ENCODE data around the gene NUP85.

NUP85 gene

DNA sequence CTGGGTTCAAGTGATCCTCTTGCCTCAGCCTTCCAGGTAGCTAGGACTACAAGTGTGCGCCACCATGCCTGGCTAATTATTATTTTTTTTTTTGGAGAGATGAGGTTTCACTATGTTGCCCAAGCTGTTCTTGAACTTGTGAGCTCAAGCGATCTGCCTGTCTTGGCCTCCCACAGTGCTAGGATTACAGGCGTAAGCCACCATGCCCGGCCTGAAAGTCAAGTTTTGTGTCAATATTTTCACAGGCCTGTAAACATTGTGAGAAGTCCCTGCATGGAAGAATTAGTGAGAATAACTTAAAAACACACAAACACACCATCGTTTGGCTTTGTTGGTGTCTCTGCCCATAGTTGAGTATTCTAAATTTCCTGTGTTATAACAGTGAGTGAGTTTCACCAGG lies 22.2 kb downstream of the NUP85 start:
- no peak for TF ChIP-seq CTCF (IDR thresholded peaks at IDR 0.05; ENCODE audit: low read depth, low read length, missing control alignments)
- Histone ChIP-seq H3K4me3 (ENCODE audit: low read depth, low read length) (no peak overlapping the region), H3K36me3 (replicated peaks) (peaks cover 56% of the 10 kb centered on the region), H3K27ac (no peak overlapping the region), H3K27me3 (replicated peaks) (no peaks in the 10 kb centered on the region)
- no peak for DNase-seq
- in situ Hi-C loops (cut with HindIII; ENCODE audit: low pct_ligation_motif_present, low sequenced_read_pairs), result no loop called here

DNA sequence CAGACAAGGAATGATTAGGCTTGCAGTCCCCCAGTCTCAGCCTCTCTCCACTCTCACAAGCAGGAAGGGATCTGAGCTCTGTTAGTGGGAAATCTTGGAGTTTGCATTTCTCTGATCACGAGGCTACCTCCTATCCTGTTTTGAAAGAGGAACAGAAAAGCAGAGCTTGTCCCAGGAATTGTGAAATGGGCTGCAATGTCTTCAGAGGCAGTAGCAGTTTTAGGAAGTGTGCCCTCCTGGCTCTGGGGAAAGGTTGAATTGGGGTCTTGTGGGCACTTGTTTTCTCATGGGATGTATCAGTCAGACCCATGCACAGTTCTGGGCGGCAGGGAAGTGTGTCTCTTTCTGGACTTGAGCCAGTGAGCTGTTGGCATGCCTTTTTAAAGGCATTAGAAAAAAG lies 22.8 kb downstream of the NUP85 start:
- H3K27ac ChIP-seq, result no peak overlapping the region
- H3K27me3 ChIP-seq (replicated peaks), result no peaks in the 10 kb centered on the region
- no peak for DNase-seq
- TF ChIP-seq CTCF (IDR thresholded peaks at IDR 0.05; ENCODE audit: low read depth, low read length, missing control alignments), result no peak
- peaks cover 55% of the 10 kb centered on the region for H3K36me3 ChIP-seq (replicated peaks)
- no peak overlapping the region for H3K4me3 ChIP-seq (ENCODE audit: low read depth, low read length)
- in situ Hi-C loops (cut with HindIII; ENCODE audit: low pct_ligation_motif_present, low sequenced_read_pairs), result no loop called here

DNA sequence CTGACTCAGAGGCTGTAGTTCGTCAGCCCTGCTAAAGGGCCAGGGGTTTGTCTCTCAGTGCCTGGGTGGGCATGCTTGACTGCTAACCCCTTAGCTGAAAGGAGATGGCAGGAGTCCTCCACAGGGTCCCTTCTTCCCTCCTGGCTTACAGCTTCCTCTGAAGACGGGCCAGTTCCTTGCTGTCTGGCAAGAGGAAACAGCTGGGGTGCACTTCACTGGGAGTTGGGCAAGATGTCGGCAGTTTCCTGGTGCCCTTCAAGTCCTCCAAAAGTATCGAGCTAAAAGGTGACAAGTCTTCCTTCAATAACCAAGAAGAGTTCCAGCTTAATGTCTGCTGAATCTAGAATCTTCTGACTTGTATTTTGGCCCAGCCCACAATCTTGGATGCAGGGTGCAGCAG lies 23.4 kb downstream of the NUP85 start:
- DNase-seq, result no peak
- Histone ChIP-seq H3K36me3 (replicated peaks) (peaks cover 57% of the 10 kb centered on the region), H3K27ac (no peak overlapping the region), H3K27me3 (replicated peaks) (no peaks in the 10 kb centered on the region), H3K4me3 (ENCODE audit: low read depth, low read length) (no peak overlapping the region)
- in situ Hi-C loops (cut with HindIII; ENCODE audit: low pct_ligation_motif_present, low sequenced_read_pairs), result no loop called here
- TF ChIP-seq CTCF (IDR thresholded peaks at IDR 0.05; ENCODE audit: low read depth, low read length, missing control alignments), result no peak

GRCh38 chr17:75231071-75231470 lies 25.6 kb downstream of the NUP85 start:
- H3K36me3 ChIP-seq (replicated peaks), result peaks cover 62% of the 10 kb centered on the region
- no peak overlapping the region for H3K4me3 ChIP-seq (ENCODE audit: low read depth, low read length)
- in situ Hi-C loops (cut with HindIII; ENCODE audit: low pct_ligation_motif_present, low sequenced_read_pairs), result no loop called here
- no peaks in the 10 kb centered on the region for H3K27me3 ChIP-seq (replicated peaks)
- no peak for TF ChIP-seq CTCF (IDR thresholded peaks at IDR 0.05; ENCODE audit: low read depth, low read length, missing control alignments)
- no peak for DNase-seq
- no peak overlapping the region for H3K27ac ChIP-seq

DNA sequence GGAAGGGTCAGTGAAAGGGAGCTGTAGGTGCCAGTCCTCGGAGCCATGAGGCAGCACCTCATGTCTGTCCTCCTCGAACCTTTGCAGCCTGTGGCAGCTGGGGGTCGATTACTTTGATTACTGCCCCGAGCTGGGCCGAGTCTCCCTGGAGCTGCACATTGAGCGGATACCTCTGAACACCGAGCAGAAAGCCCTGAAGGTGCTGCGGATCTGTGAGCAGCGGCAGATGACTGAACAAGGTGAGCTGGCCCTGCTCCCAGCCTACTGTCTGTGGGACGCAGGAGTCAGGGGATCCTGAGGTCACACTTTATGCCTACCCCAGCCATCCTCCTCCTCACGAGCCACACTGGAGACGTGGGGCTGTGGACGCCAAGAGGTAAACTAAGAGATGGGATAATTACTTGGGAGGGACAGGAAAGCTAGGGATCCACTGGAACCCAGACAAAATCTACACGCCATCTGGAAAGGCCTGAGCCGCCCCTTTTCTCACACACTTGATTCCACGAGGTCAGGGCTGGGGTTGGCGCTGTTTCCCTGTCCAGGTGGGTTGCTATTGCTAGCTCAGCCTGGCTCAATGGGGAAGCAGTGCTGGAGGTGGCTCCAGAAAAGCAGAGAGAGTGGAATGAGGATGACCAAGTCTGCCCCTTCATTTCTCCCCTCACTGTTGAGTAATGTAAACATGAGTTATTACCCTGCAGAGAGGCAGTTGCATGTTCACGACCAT lies 26.4 kb downstream of the NUP85 start:
- in situ Hi-C loops (cut with HindIII; ENCODE audit: low pct_ligation_motif_present, low sequenced_read_pairs), result no loop called here
- Histone ChIP-seq H3K27ac (no peak overlapping the region), H3K27me3 (replicated peaks) (no peaks in the 10 kb centered on the region), H3K4me3 (ENCODE audit: low read depth, low read length) (no peak overlapping the region), H3K36me3 (replicated peaks) (peaks cover 63% of the 10 kb centered on the region)
- TF ChIP-seq CTCF (IDR thresholded peaks at IDR 0.05; ENCODE audit: low read depth, low read length, missing control alignments), result no peak
- no peak for DNase-seq

GRCh38 chr17:75232786-75233185 lies 27.3 kb downstream of the NUP85 start:
- in situ Hi-C loops (cut with HindIII; ENCODE audit: low pct_ligation_motif_present, low sequenced_read_pairs), result no loop called here
- no peak overlapping the region for H3K27ac ChIP-seq
- no peak for TF ChIP-seq CTCF (IDR thresholded peaks at IDR 0.05; ENCODE audit: low read depth, low read length, missing control alignments)
- peaks cover 69% of the 10 kb centered on the region for H3K36me3 ChIP-seq (replicated peaks)
- H3K27me3 ChIP-seq (replicated peaks), result no peaks in the 10 kb centered on the region
- DNase-seq, result no peak
- no peak overlapping the region for H3K4me3 ChIP-seq (ENCODE audit: low read depth, low read length)

Data from brain microvascular endothelial cell (primary cell).